ENCODE data around the gene TOP3B.

Gene TOP3B

DNA sequence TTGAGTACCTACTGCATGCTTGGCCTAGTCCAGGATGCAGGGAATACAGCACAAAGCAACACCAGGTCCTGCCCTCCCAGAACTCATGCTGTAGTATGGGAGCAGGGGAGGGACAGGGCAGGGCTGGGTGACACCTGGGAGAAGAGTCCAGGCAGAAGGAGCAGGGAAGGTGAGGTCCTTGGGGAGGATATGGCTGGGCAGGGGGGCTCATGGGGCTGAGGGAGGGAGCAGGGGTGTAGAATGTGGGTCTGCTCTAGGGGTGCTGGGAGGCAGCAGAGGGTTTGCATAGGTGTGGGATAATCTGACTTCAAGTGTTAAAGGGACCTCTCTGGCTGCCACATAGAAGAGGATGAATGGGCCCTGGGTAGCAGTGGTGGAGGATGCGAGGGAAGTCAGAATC is 4.8 kb downstream of the TOP3B start:
- no peak for DNase-seq

GRCh38 chr22:21975854-21976345 is 6.7 kb downstream of the TOP3B start:
- DNase-seq, result no peak

DNA sequence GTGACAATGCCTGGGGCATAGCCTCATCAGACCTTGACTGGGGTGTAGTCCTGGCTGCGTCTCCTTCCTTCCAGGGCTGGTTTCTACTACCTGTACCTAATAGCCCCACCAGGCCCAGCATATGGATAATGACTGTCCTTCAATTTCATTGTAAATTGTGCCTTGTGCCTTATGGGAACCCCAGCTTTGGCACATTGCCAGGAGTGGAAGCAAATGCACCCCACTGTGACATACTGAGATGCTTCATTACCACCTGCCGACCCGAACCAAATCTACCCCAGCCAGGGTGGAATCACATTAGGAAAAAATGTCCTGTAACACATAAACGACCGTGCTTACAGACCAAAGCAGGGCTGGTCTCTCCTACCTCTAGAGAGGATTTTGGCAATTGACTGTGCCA is 7.3 kb downstream of the TOP3B start:
- DNase-seq, result no peak

DNA sequence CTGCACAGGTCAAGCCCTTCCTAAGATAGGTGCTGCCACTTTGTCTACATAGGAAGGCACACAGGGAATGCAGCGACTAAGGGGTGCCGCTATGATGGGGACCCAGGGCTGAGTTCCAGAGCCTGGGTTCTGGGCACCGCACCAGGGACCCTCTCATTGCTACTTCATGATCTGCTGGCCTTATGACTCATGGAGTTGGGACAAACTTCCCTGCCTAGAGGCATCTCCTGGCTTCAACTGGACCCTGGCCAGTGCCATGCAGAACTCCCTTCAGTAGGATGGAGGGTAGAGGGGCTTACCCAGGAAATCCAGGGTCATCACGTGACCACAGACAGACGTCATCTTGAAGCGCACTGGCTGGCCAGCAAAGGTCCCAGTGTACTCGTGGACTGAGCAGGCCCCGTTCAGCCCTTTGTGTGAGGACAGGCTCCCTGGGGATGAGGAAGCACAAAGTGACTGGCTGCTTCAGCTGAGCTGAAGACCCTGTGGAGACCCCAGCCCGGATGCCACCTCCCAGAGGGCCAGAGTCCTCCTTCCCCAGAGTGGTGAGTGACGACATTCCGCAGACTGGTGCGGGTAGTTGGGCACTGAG is 8.4 kb downstream of the TOP3B start:
- no peak for DNase-seq

- DNase-seq, result no peak
Measured at GRCh38 chr22:21972806-21973205, 9.8 kb downstream of the TOP3B start.

DNA sequence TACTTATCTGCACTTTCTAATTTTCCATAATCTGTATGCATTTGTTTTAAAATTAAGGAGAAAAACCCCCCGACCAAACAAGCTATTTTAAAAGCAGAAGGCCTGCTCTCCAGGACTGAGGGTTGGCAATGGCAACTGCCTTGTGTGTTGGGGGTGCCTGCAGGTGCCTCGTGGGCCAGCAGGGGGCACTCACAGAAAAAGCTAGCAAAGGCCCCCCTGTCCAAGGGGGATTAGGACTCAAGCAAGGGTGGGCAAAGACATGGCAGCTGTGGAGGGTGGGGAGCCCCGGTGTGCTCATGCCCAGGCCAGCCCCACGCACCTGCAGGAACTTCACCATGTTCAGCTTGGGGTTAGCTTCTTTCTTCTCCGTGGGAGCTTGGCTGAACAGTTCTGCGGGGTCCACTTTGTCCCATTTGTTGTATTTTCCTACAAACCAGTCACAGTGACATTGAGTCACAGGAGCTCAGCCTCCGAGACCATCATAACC is 10.3 kb downstream of the TOP3B start:
- peak; percentile 36 for DNase-seq

DNA sequence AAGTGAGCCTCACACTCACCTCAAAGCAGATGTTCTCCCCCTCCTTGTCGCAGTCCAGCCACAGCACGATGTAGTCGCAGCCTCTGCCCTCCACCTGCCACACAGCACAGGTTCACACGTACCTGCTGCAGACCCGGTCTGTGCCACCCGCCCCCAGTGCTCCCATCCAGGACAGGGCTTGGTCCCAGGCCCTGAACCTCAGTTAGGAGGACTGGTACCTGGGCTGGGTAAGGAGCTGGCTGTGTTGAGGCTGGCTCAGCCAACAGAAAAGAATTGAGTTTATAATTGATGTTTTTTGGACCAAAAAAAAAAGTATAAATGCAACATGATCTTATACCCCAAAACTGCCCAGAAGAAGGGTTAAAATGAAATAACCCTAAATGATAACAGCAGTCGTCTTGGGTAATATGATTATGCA is 10.7 kb downstream of the TOP3B start:
- no peak for DNase-seq

GRCh38 chr22:21970800-21971617 is 11.6 kb downstream of the TOP3B start:
- DNase-seq, result no peak

GRCh38 chr22:21970037-21970799 is 12.4 kb downstream of the TOP3B start:
- DNase-seq, result no peak

DNA sequence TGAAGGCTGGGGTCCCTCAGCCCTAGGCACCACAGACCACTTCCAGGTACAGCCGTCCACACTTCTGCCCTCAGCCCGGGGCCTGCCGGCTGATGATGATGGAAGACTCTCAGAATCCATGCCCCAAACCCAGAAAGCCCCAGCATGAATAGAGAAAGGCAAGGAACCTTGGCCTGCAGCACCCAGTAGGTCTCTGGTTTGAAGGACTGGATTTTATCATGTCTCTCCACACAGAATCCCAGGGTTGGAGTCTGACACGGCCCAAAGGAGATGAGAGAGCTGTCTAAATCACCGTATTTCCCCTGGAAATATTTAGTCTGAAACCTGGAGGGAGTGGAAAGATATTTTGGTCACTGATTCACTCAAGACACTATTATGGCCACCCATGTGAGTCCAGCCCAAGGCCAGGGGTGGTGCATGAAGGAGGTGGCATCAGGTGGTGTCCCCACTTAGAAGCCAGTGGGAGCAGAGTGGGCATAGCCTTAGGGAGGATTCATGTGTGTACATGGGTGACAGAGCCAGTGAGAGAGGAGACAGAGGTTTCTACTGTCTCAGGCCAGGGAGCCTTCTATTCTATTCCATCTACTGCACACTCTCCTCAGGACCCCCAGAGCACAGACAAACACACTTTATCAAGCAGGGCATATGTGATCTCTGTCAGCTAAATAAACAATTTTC is 14.0 kb downstream of the TOP3B start:
- no peak for DNase-seq

- no peak for DNase-seq
Measured at GRCh38 chr22:21967693-21968271, 14.8 kb downstream of the TOP3B start.

DNA sequence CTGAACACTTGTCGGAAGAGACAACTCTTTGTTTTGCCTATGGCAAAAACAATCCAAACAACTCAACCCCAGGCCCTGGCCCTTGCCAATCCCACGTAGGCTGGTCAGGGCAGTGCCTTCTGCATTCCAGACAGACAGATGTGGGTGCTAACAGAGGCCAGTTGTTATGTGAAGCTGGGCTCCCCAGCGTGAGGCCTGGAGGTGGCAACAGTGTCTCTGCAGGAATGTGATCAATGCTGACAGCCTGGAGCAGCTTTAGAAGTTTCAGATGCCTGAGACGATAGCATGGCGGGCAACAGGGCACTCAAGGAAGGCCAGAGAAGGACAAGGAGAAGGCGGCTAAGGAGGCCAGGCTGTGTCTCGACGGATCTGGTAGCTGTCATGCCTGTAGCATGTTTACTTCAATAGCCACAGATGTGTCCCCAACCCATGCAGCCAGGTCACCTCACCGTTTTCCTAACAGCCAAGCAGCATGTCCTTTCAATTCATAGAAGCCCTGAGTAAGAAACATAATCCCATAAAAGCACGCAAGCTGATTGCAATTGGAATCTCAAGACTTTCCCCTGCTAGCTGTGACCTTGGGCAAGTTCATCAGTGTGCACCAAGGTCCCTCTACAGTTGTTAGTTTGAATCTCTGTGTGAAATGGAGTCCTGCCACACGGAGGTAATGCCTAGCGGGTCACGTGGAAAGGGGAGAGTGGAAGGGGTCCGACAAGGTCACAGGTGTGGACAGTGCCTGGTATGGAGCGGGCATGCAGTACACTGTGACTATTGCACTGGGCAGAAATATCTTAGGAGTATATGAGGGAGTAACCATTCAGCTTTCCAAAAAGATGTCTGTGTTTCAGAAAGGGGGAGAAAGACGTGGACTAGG is 15.7 kb downstream of the TOP3B start:
- DNase-seq, result no peak

- DNase-seq, result no peak
Measured at GRCh38 chr22:21965762-21966288, 16.8 kb downstream of the TOP3B start.

GRCh38 chr22:21964918-21965484 is 17.6 kb downstream of the TOP3B start:
- DNase-seq, result no peak

- DNase-seq, result no peak
Measured at GRCh38 chr22:21964234-21964633, 18.4 kb downstream of the TOP3B start.

DNA sequence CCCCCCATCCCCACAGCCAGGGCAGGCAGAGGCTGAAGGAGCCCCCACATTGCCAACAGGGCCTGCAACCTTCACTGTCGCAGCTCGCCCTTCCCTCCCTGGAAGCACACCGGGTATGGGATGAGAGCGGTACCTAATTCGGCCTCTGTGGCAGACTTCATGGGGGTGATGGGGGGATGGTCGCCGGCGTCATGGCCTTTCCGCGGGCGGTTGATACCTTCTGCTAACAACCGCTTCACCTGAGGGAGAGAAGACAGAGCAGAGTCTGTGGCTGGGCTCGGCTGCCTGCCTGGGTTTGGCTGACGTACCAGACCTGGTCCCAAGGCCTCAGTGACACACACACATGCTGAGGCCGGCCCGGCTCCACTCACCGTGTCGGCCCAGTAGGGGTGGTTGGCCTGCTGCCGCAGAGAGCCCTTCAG is 18.8 kb downstream of the TOP3B start:
- no peak for DNase-seq

DNA sequence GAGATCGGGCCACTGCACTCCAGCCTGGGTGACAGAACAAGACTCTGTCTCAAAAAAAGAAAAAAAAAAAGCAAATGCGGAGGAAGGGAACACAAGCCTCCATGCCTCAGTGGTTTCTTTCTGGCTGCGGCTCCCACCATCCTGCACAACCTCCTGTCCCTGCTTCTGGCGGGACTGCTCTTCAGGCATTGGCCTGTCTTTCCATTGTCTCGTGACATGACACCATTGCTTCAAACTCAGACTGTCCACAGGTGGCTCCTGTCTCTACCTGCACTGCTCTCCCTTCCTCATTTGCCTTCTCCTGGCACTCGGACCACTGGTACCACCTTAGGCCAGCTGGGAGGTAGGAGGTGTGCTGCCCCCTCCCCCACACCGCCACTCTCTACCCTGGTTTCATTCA is 19.3 kb downstream of the TOP3B start:
- DNase-seq, result no peak

DNA sequence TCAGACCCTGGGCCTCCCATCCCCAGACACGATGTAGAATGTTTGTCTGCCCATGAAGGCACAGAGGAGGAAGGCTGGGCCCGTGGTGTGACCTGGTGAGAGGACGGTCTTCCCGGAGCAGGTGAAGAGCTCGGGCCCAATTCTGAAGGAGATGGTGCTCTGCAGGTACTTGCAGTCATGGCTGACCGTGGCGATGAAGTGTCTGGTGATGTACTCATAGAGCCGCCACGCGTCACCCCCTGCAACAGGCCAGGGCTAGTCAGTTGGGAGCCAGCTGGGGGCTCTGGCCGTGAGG is 20.0 kb downstream of the TOP3B start:
- DNase-seq, result no peak

GRCh38 chr22:21961886-21962654 is 20.5 kb downstream of the TOP3B start:
- DNase-seq, result peak; percentile 8

Measured in fibroblast of skin of scalp (primary cell).